ENCODE data around the gene SERPINA3. TPM values are rescaled to one million over a fixed set of nuclear protein-coding genes. Genes with fewer than 3 reads are reported as not detected.

SERPINA3 gene
- total RNA-seq, 1 donor from 2014 or later: not detected

- peaks cover 14% of the 10 kb centered on the region for H3K4me1 Mint-ChIP-seq
- H3K4me3 ChIP-seq: no peak overlapping the region
- H3K4me2 ChIP-seq: no peak overlapping the region
- H3K36me3 ChIP-seq: no peaks in the 10 kb centered on the region
- H3K79me2 ChIP-seq (ENCODE audit: low read depth): no peaks in the 10 kb centered on the region
- no peak overlapping the region for H3K27ac ChIP-seq
- H3K4me1 ChIP-seq: no peaks in the 10 kb centered on the region
- TF ChIP-seq EZH2 (IDR thresholded peaks at IDR 0.05) (no peak), CTCF (IDR thresholded peaks at IDR 0.05) (no peak), EZH2phosphoT487 (IDR thresholded peaks at IDR 0.05) (no peak)
- H3K27me3 Mint-ChIP-seq (ENCODE audit: insufficient read depth, low read depth): peaks cover 3% of the 10 kb centered on the region
- no peak overlapping the region for H3K4me3 Mint-ChIP-seq
- peaks cover 39% of the 10 kb centered on the region for H3K9me3 Mint-ChIP-seq
- no peaks in the 10 kb centered on the region for H3F3A ChIP-seq (ENCODE audit: low read depth)
- no peak overlapping the region for H3K27ac Mint-ChIP-seq
- DNase-seq (ENCODE audit: low spot score): no peak
- no peaks in the 10 kb centered on the region for H3K27me3 ChIP-seq
- H3K9me3 ChIP-seq (ENCODE audit: low read depth): no peaks in the 10 kb centered on the region
- H3K36me3 Mint-ChIP-seq: no peaks in the 10 kb centered on the region
- H3K9ac ChIP-seq: no peak overlapping the region
- H4K20me1 ChIP-seq (ENCODE audit: low read depth): no peaks in the 10 kb centered on the region
- H2AFZ ChIP-seq (replicated peaks): no peak overlapping the region
Measured at GRCh38 chr14:94615254-94615653, 3.1 kb downstream of the SERPINA3 start.

GRCh38 chr14:94615823-94616570 lies 3.8 kb downstream of the SERPINA3 start:
- Mint-ChIP-seq H3K36me3 (no peaks in the 10 kb centered on the region), H3K4me3 (no peak overlapping the region), H3K4me1 (peaks cover 14% of the 10 kb centered on the region), H3K27me3 (ENCODE audit: insufficient read depth, low read depth) (peaks cover 7% of the 10 kb centered on the region), H3K9me3 (peaks cover 42% of the 10 kb centered on the region), H3K27ac (no peak overlapping the region)
- H3K4me1 ChIP-seq: no peaks in the 10 kb centered on the region
- TF ChIP-seq CTCF (IDR thresholded peaks at IDR 0.05): no peak
- TF ChIP-seq EZH2 (IDR thresholded peaks at IDR 0.05): no peak
- TF ChIP-seq EZH2phosphoT487 (IDR thresholded peaks at IDR 0.05): no peak
- no peak overlapping the region for H2AFZ ChIP-seq (replicated peaks)
- no peak for DNase-seq (ENCODE audit: low spot score)
- H3K9ac ChIP-seq: no peak overlapping the region
- no peaks in the 10 kb centered on the region for H4K20me1 ChIP-seq (ENCODE audit: low read depth)
- H3F3A ChIP-seq (ENCODE audit: low read depth): no peaks in the 10 kb centered on the region
- no peaks in the 10 kb centered on the region for H3K9me3 ChIP-seq (ENCODE audit: low read depth)
- H3K36me3 ChIP-seq: no peaks in the 10 kb centered on the region
- H3K79me2 ChIP-seq (ENCODE audit: low read depth): no peaks in the 10 kb centered on the region
- H3K4me3 ChIP-seq: no peak overlapping the region
- H3K27me3 ChIP-seq: no peaks in the 10 kb centered on the region
- no peak overlapping the region for H3K4me2 ChIP-seq
- no peak overlapping the region for H3K27ac ChIP-seq

- no peaks in the 10 kb centered on the region for H3F3A ChIP-seq (ENCODE audit: low read depth)
- DNase-seq (ENCODE audit: low spot score): no peak
- Mint-ChIP-seq H3K36me3 (no peaks in the 10 kb centered on the region), H3K27ac (no peak overlapping the region), H3K4me3 (no peak overlapping the region), H3K27me3 (ENCODE audit: insufficient read depth, low read depth) (peaks cover 10% of the 10 kb centered on the region), H3K4me1 (peaks cover 8% of the 10 kb centered on the region), H3K9me3 (peaks cover 42% of the 10 kb centered on the region)
- H3K79me2 ChIP-seq (ENCODE audit: low read depth): no peaks in the 10 kb centered on the region
- no peak overlapping the region for H3K9ac ChIP-seq
- H3K4me3 ChIP-seq: no peak overlapping the region
- no peaks in the 10 kb centered on the region for H3K9me3 ChIP-seq (ENCODE audit: low read depth)
- no peaks in the 10 kb centered on the region for H4K20me1 ChIP-seq (ENCODE audit: low read depth)
- H3K27ac ChIP-seq: no peak overlapping the region
- H3K4me1 ChIP-seq: no peaks in the 10 kb centered on the region
- no peak overlapping the region for H2AFZ ChIP-seq (replicated peaks)
- H3K27me3 ChIP-seq: no peaks in the 10 kb centered on the region
- TF ChIP-seq EZH2phosphoT487 (IDR thresholded peaks at IDR 0.05): no peak
- no peak for TF ChIP-seq EZH2 (IDR thresholded peaks at IDR 0.05)
- TF ChIP-seq CTCF (IDR thresholded peaks at IDR 0.05): no peak
- no peak overlapping the region for H3K4me2 ChIP-seq
- H3K36me3 ChIP-seq: no peaks in the 10 kb centered on the region
Measured at GRCh38 chr14:94617366-94617941, 5.3 kb downstream of the SERPINA3 start.
